Natural killer cell (primary cell): ENCODE data around the gene SNAP25. TPM values are rescaled to one million over a fixed set of nuclear protein-coding genes. Genes with fewer than 3 reads are reported as not detected.

Experiments
- ATAC-seq, 3 donors: fragments of 150-1000 bp in 2 of 3; fragments of 200-7000 bp in 1 of 3; cut with Tn5 transposase; 1 replicate in 1 of 3; 2 replicates in 2 of 3; pipeline ENCODE4 v1.10.0; 2021; ENCODE audit warnings: mild to moderate bottlenecking in 2 of 3, moderate library complexity in 2 of 3
- DNase-seq, 2 donors: peaks; one replicate each; pipeline versions ENCODE4 v3.0.0 to v3.0.0-alpha.2; 2013 to 2021; ENCODE audit warnings: mixed read lengths in 1 of 2
- H3K27ac ChIP-seq: one replicate; pipeline ENCODE4 v1.5.1; 2013; ENCODE audit warnings: mild to moderate bottlenecking, low read length
- H3K27me3 ChIP-seq: one replicate; pipeline ENCODE4 v1.6.1; 2013; ENCODE audit warnings: low read length; ENCODE audit not compliant: control insufficient read depth, insufficient read depth
- H3K36me3 ChIP-seq: one replicate; pipeline ENCODE4 v1.6.1; 2013; ENCODE audit warnings: low read length; ENCODE audit not compliant: control insufficient read depth, insufficient read depth
- H3K4me1 ChIP-seq: one replicate; pipeline ENCODE4 v1.6.1; 2013; ENCODE audit warnings: low read length; ENCODE audit not compliant: control insufficient read depth, insufficient read depth
- H3K4me3 ChIP-seq: one replicate; pipeline ENCODE4 v1.5.1; 2013; ENCODE audit warnings: low read length
- H3K9me3 ChIP-seq: one replicate; pipeline ENCODE4 v1.6.1; 2013; ENCODE audit warnings: low read length; ENCODE audit not compliant: control insufficient read depth, insufficient read depth
- H3K27ac Mint-ChIP-seq, 2 donors: one replicate each; pipeline ENCODE4 v1.8.0; 2022; ENCODE audit warnings: mild to moderate bottlenecking in 2 of 2, mixed read lengths in 2 of 2, moderate library complexity in 1 of 2
- H3K27me3 Mint-ChIP-seq, 2 donors: one replicate each; pipeline ENCODE4 v1.8.0; 2022; ENCODE audit warnings: low read depth in 2 of 2, mixed read lengths in 2 of 2
- H3K36me3 Mint-ChIP-seq: one replicate; pipeline ENCODE4 v1.8.0; 2022; ENCODE audit warnings: mixed read lengths
- H3K4me1 Mint-ChIP-seq, 2 donors: one replicate each; pipeline ENCODE4 v1.8.0; 2022; ENCODE audit warnings: mixed read lengths in 2 of 2
- H3K4me3 Mint-ChIP-seq: one replicate; pipeline ENCODE4 v1.8.0; 2022; ENCODE audit warnings: mild to moderate bottlenecking, moderate library complexity, mixed read lengths
- H3K9me3 Mint-ChIP-seq, 2 donors: one replicate each; pipeline ENCODE4 v1.8.0; 2022; ENCODE audit warnings: mixed read lengths in 2 of 2
- CTCF ChIP-seq: fragments of 200-600 bp; IDR thresholded peaks from one replicate; pipeline ENCODE4 v1.8.0; 2022; ENCODE audit warnings: antibody characterized with exemption
- WGBS: methylation state at CpG from one replicate; pipeline ENCODE4 v1.1.7; 2013; ENCODE audit warnings: missing lambda C conversion rate; ENCODE audit not compliant: insufficient coverage; 5-methylcytosine and 5-hydroxymethylcytosine counted together
- intact Hi-C: fragments of 100-400 bp; cut with micrococcal nuclease; formaldehyde crosslinking; loops from one replicate; pipeline ENCODE4 v1.14.2; 2022
- total RNA-seq, 4 donors: library from RNA; stranded (reverse); fragments of 120-200 nt in 1 of 4; gene quantifications; one replicate each; pipeline versions ENCODE4 v1.2.3 to v1.2.4, GENCODE V29; 2013 to 2022

SNAP25 gene
- total RNA-seq, 3 donors from 2014 or later (not counting 1 experiment from before 2014, with no cell fraction given) = not detected

DNA sequence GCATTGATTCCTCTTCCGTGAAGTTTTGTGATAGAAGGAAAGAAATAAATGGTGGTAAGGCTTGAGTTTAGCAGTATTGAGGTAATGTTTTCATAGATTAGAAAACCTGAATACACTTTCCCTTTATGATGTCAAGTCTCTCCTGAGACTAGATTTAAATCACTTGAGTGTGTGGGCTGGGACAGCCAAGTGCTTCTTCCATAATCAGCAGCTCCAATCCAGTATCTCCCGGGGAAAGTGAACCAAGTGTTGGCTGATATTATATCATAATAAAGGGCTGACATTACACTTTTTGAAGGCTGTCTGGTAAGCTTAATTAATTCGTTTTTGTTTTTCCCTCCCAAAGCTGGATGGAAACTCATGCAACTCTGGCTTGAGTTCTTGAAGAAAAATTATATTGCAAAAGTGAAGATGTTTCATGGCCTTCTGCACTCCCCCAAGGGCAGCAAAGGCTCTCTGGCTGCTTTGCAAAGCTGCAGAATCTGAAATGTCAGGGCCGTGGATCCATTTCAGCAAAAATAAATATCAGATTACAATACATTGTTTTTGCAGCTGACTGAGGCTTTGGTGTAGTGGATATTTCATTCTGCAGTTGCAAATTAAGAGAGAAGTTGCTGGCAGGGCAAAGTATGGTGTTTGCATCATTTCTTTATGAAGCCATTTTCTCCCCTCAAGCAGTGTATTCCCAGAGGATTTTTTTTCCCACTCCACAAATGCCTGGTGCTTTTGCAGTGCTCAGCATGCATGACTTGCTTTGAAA lies 114.2 kb downstream of the SNAP25 start:
- Histone ChIP-seq H3K4me3 (no peak overlapping the region), H3K36me3 (no peaks in the 10 kb centered on the region), H3K27me3 (no peaks in the 10 kb centered on the region), H3K27ac (no peak overlapping the region), H3K4me1 (no peaks in the 10 kb centered on the region), H3K9me3 (no peaks in the 10 kb centered on the region)
- peaks cover 15 to 16% of the 10 kb centered on the region in 2 donors for H3K27me3 Mint-ChIP-seq
- DNase-seq = no peak
- H3K4me3 Mint-ChIP-seq = no peak overlapping the region
- no peaks in the 10 kb centered on the region for H3K4me1 Mint-ChIP-seq
- H3K27ac Mint-ChIP-seq = no peak overlapping the region
- WGBS = 94% methylated on average over 4 of the region's 4 CpGs
- no peak for ATAC-seq
- no peaks in the 10 kb centered on the region for H3K9me3 Mint-ChIP-seq
- no peaks in the 10 kb centered on the region for H3K36me3 Mint-ChIP-seq
- TF ChIP-seq CTCF = no peak
- intact Hi-C loops = no loop called here

DNA sequence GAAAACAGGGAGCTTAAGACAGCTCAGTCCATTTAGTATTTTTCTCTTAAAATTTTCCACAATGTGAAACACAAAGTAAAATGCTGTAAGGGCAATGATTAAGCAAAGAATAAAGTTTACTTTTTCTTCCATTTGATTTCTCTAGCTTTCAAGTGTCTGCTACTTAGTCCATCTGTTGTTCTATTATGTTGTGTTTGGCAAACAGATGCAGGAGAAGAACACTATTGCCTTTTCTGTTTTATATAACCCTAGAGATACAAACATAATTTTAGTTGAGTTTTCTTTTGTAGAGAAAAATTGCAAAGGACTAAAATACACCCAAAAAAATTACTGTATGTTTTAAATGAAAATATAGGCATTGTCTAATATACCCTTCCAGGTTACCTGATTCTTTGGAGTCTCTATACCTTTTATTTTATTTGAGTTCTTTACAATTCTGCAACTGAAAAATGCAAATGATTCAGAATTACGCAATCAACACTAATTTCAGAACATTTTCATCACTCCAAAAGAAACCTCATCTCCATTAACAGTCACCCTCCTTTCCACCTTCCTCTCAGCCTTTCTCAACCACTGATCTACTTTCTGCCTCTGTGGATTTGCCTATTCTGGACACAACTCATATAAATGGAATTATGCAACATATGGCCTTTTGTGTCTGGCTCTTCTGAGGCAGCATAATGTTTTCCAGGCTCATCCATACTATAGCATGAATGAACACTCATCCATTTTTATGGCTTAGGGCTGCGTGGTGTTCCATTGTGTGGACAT lies 118.5 kb downstream of the SNAP25 start:
- no peak overlapping the region for H3K4me3 Mint-ChIP-seq
- Histone ChIP-seq H3K27me3 (no peaks in the 10 kb centered on the region), H3K4me1 (no peaks in the 10 kb centered on the region), H3K27ac (no peak overlapping the region), H3K4me3 (no peak overlapping the region), H3K36me3 (no peaks in the 10 kb centered on the region), H3K9me3 (peaks cover 4% of the 10 kb centered on the region)
- H3K4me1 Mint-ChIP-seq = no peaks in the 10 kb centered on the region
- DNase-seq = no peak
- no peak for TF ChIP-seq CTCF
- WGBS = 73% methylated on average over 2 of the region's 2 CpGs
- ATAC-seq = no peak
- H3K9me3 Mint-ChIP-seq = no peaks in the 10 kb centered on the region
- H3K36me3 Mint-ChIP-seq = no peaks in the 10 kb centered on the region
- no peak overlapping the region for H3K27ac Mint-ChIP-seq
- intact Hi-C loops = no loop called here
- H3K27me3 Mint-ChIP-seq = peaks cover 15 to 28% of the 10 kb centered on the region in 2 donors

- Histone ChIP-seq H3K27ac (no peak overlapping the region), H3K4me3 (no peak overlapping the region), H3K36me3 (no peaks in the 10 kb centered on the region), H3K4me1 (no peaks in the 10 kb centered on the region), H3K27me3 (no peaks in the 10 kb centered on the region), H3K9me3 (peaks cover 4% of the 10 kb centered on the region)
- DNase-seq (no peak), ATAC-seq (no peak)
- no peaks in the 10 kb centered on the region for H3K4me1 Mint-ChIP-seq
- TF ChIP-seq CTCF = no peak
- H3K9me3 Mint-ChIP-seq = no peaks in the 10 kb centered on the region
- H3K27ac Mint-ChIP-seq = no peak overlapping the region
- intact Hi-C loops = no loop called here
- H3K36me3 Mint-ChIP-seq = no peaks in the 10 kb centered on the region
- 68% methylated on average over 2 of the region's 2 CpGs for WGBS
- peaks cover 11 to 27% of the 10 kb centered on the region in 2 donors for H3K27me3 Mint-ChIP-seq
- no peak overlapping the region for H3K4me3 Mint-ChIP-seq
Observed at GRCh38 chr20:10338426-10339180, 120.0 kb downstream of the SNAP25 start.
